Suprapubic skin (tissue), 4 donors: ENCODE data around the gene RNU6-8. TPM values are rescaled to one million over a fixed set of nuclear protein-coding genes. Genes with fewer than 3 reads are reported as not detected.

ENCODE experiments used
- DNase-seq, 2 donors: peaks; one replicate each; pipeline ENCODE4 v3.0.0-alpha.2; 2019; ENCODE audit warnings: low spot score in 2 of 2
- H3K27ac ChIP-seq: fragments of 200-600 bp; sonication (generic); one replicate; pipeline ENCODE4 v1.5.1; 2019
- H3K27me3 ChIP-seq: fragments of 200-600 bp; sonication (generic); one replicate; pipeline ENCODE4 v1.5.1; 2019
- H3K36me3 ChIP-seq: fragments of 200-600 bp; sonication (generic); one replicate; pipeline ENCODE4 v1.5.1; 2019
- H3K4me1 ChIP-seq: fragments of 200-600 bp; sonication (generic); one replicate; pipeline ENCODE4 v1.5.1; 2019
- H3K4me3 ChIP-seq: fragments of 200-600 bp; sonication (generic); one replicate; pipeline ENCODE4 v1.5.1; 2019; ENCODE audit warnings: mild to moderate bottlenecking
- H3K9me3 ChIP-seq: fragments of 200-600 bp; sonication (generic); one replicate; pipeline ENCODE4 v1.5.1; 2019
- EP300 ChIP-seq: sonication (generic); formaldehyde crosslinking; IDR thresholded peaks from one replicate; pipeline ENCODE4 v1.6.1; 2017; ENCODE audit warnings: antibody characterized with exemption
- POLR2A ChIP-seq, 2 donors: fragments of 450-650 bp; IDR thresholded peaks; one replicate each; pipeline ENCODE4 v1.6.1; 2017; ENCODE audit warnings: antibody characterized with exemption in 2 of 2, mild to moderate bottlenecking in 2 of 2, moderate library complexity in 2 of 2
- POLR2AphosphoS5 ChIP-seq, 3 donors: sonication (generic); formaldehyde crosslinking; IDR thresholded peaks; one replicate each; pipeline ENCODE4 v1.6.1; 2017; ENCODE audit warnings: antibody characterized with exemption in 3 of 3
- WGBS: methylation state at CpG from one replicate; pipeline ENCODE4 v1.1.5; 2018; 5-methylcytosine and 5-hydroxymethylcytosine counted together
- total RNA-seq, 4 donors: library from RNA; depleted of rRNA; stranded (reverse); fragments of >200 nt; gene quantifications; one replicate each; pipeline ENCODE4 v1.1.0, GENCODE V29; 2016
- TF ChIP-seq, protein P1 (sequence below), 2 donors: fragments of 200-600 bp in 1 of 2; fragments of 450-650 bp in 1 of 2; sonication (generic) in 1 of 2; IDR thresholded peaks; one replicate each; pipeline ENCODE4 v1.5.1; 2016 to 2019; ENCODE audit warnings: antibody characterized with exemption in 2 of 2, mild to moderate bottlenecking in 1 of 2, moderate library complexity in 1 of 2

Gene RNU6-8
- total RNA-seq = not detected

GRCh38 chr14:32202998-32203882 lies at the start of gene RNU6-8:
TSS of gene RNU6-8 (minus strand) at chr14:32203269.
- Histone ChIP-seq H3K4me3 (peak within 1 kb of the TSS; percentile 78), H3K9me3 (no peaks in the 10 kb centered on the region), H3K4me1 (peaks cover 32% of the 10 kb centered on the region), H3K27me3 (peaks cover 3% of the 10 kb centered on the region), H3K27ac (peak within 1 kb of the TSS; percentile 87), H3K36me3 (no peaks in the 10 kb centered on the region)
- peak; percentile 88 to 90 for DNase-seq
- TF ChIP-seq, protein P1, sequence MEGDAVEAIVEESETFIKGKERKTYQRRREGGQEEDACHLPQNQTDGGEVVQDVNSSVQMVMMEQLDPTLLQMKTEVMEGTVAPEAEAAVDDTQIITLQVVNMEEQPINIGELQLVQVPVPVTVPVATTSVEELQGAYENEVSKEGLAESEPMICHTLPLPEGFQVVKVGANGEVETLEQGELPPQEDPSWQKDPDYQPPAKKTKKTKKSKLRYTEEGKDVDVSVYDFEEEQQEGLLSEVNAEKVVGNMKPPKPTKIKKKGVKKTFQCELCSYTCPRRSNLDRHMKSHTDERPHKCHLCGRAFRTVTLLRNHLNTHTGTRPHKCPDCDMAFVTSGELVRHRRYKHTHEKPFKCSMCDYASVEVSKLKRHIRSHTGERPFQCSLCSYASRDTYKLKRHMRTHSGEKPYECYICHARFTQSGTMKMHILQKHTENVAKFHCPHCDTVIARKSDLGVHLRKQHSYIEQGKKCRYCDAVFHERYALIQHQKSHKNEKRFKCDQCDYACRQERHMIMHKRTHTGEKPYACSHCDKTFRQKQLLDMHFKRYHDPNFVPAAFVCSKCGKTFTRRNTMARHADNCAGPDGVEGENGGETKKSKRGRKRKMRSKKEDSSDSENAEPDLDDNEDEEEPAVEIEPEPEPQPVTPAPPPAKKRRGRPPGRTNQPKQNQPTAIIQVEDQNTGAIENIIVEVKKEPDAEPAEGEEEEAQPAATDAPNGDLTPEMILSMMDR (IDR thresholded peaks at IDR 0.05) = no peak
- TF ChIP-seq EP300 (no peak), POLR2AphosphoS5 (IDR thresholded peaks at IDR 0.05) (no peak), POLR2A (IDR thresholded peaks at IDR 0.05) (no peak)
- under 1% methylated on average over 51 of the region's 57 CpGs for WGBS

- DNase-seq = no peak
- no peak for TF ChIP-seq EP300
- no peak for TF ChIP-seq POLR2A (IDR thresholded peaks at IDR 0.05)
- TF ChIP-seq POLR2AphosphoS5 (IDR thresholded peaks at IDR 0.05) = no peak
- TF ChIP-seq, protein P1 (IDR thresholded peaks at IDR 0.05) = peak; percentile 68 to 72
- Histone ChIP-seq H3K27ac (no peak overlapping the region), H3K4me3 (no peak overlapping the region), H3K36me3 (no peaks in the 10 kb centered on the region), H3K9me3 (no peaks in the 10 kb centered on the region), H3K27me3 (no peaks in the 10 kb centered on the region), H3K4me1 (no peaks in the 10 kb centered on the region)
- 58% methylated on average over 3 of the region's 3 CpGs for WGBS
These were observed 49.1 kb upstream of the RNU6-8 start for GRCh38 chr14:32252030-32252670.

DNA sequence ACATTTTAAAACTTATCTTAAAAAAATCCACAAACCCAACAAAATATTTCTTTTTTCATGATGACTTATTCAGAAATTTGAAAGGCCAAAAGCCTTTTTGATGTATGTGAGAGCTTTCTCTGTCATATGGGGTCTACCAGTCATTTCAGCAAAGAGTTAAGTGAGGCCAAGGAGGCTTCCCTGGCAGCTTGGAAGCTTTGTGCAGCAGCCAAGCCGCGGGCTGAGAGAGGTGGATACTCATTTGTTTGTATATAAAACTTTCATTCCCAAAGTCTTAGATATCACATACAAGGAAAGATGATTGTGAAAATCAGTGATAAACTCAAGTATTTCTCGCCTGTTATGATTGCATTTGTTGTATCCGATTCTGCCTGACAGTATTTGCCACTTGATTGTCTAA lies 48.5 kb upstream of the RNU6-8 start:
- Histone ChIP-seq H3K9me3 (no peaks in the 10 kb centered on the region), H3K27ac (no peak overlapping the region), H3K27me3 (no peaks in the 10 kb centered on the region), H3K36me3 (no peaks in the 10 kb centered on the region), H3K4me1 (no peaks in the 10 kb centered on the region), H3K4me3 (no peak overlapping the region)
- TF ChIP-seq EP300 = no peak
- no peak for TF ChIP-seq POLR2A (IDR thresholded peaks at IDR 0.05)
- no peak for TF ChIP-seq POLR2AphosphoS5 (IDR thresholded peaks at IDR 0.05)
- TF ChIP-seq, protein P1 (IDR thresholded peaks at IDR 0.05) = no peak
- no peak for DNase-seq
- WGBS = 66% methylated on average over 4 of the region's 4 CpGs

- no peaks in the 10 kb centered on the region for H3K4me1 ChIP-seq
- TF ChIP-seq POLR2A (IDR thresholded peaks at IDR 0.05) (no peak), POLR2AphosphoS5 (IDR thresholded peaks at IDR 0.05) (no peak), EP300 (no peak)
- TF ChIP-seq, protein P1 (IDR thresholded peaks at IDR 0.05) = no peak
- H3K27ac ChIP-seq = no peak overlapping the region
- DNase-seq = no peak
- no peaks in the 10 kb centered on the region for H3K9me3 ChIP-seq
- H3K36me3 ChIP-seq = no peaks in the 10 kb centered on the region
- H3K27me3 ChIP-seq = no peaks in the 10 kb centered on the region
- 87% methylated on average over 3 of the region's 3 CpGs for WGBS
- H3K4me3 ChIP-seq = no peak overlapping the region
These were observed 47.6 kb upstream of the RNU6-8 start for GRCh38 chr14:32250681-32251080.

DNA sequence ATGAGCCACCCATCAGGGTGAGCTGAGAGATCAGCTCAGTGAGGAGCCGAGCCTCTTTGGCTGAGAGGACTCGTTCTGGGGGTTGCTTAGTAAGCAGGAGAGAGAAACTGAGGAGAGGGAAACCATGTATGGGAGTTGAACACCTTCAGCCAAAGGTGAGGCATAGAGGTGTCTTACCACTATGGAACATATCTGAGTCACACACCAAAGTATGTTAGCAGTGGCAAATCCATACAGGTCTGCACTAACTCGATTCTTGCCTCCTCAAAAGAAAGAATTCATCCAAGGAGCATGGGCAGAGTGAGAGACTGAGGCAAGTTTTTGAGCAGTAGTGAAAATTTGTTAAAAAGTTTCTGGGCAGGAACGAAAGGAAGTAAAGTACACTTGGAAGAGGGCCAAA lies 46.7 kb upstream of the RNU6-8 start:
- Histone ChIP-seq H3K27me3 (no peaks in the 10 kb centered on the region), H3K4me1 (no peaks in the 10 kb centered on the region), H3K4me3 (no peak overlapping the region), H3K27ac (no peak overlapping the region), H3K9me3 (no peaks in the 10 kb centered on the region), H3K36me3 (no peaks in the 10 kb centered on the region)
- WGBS = 83% methylated on average over 4 of the region's 4 CpGs
- no peak for DNase-seq
- no peak for TF ChIP-seq POLR2AphosphoS5 (IDR thresholded peaks at IDR 0.05)
- no peak for TF ChIP-seq POLR2A (IDR thresholded peaks at IDR 0.05)
- no peak for TF ChIP-seq EP300
- TF ChIP-seq, protein P1 (IDR thresholded peaks at IDR 0.05) = no peak
